Lower leg skin (tissue), 3 donors: ENCODE results near the gene SHFL.

ENCODE experiments used
- CTCF ChIP-seq, 3 donors: fragments of 450-650 bp; IDR thresholded peaks; one replicate each; pipeline ENCODE4 v1.5.1; 2016; ENCODE audit warnings: antibody characterized with exemption in 3 of 3, mild to moderate bottlenecking in 3 of 3, moderate library complexity in 2 of 3
- POLR2A ChIP-seq, 2 donors: fragments of 450-650 bp; IDR thresholded peaks; one replicate each; pipeline ENCODE4 v1.6.1; 2016 to 2017; ENCODE audit warnings: antibody characterized with exemption in 2 of 2, mild to moderate bottlenecking in 1 of 2, moderate library complexity in 1 of 2

- no peak for TF ChIP-seq CTCF (IDR thresholded peaks at IDR 0.05)
- TF ChIP-seq POLR2A (IDR thresholded peaks at IDR 0.05), result no peak
These were observed 2.9 kb downstream of the SHFL start for GRCh38 chr19:10088949-10089554.
